Hepatocyte (in vitro differentiated cells): ENCODE measurements around the gene NR2F1-AS1. TPM values are rescaled to one million over a fixed set of nuclear protein-coding genes. Genes with fewer than 3 reads are reported as not detected.

Experiments used
- DNase-seq: peaks from one replicate; pipeline ENCODE4 v3.0.0-alpha.2; 2016; ENCODE audit warnings: low spot score
- H2AFZ ChIP-seq: fragments of 200-600 bp; sonication (generic); 2 replicates; pipeline ENCODE4 v1.6.0; 2016; ENCODE audit warnings: antibody characterized with exemption, mild to moderate bottlenecking
- H3K27ac ChIP-seq: fragments of 200-600 bp; sonication (generic); 2 replicates; pipeline ENCODE4 v1.5.1; 2016; ENCODE audit warnings: mild to moderate bottlenecking
- H3K27me3 ChIP-seq: fragments of 200-600 bp; sonication (generic); 2 replicates; pipeline ENCODE4 v1.6.1; 2016
- H3K36me3 ChIP-seq: fragments of 200-600 bp; sonication (generic); replicated peaks from 2 replicates; pipeline ENCODE4 v1.5.1; 2016; ENCODE audit warnings: low read depth; ENCODE audit not compliant: insufficient read depth
- H3K4me1 ChIP-seq: fragments of 200-600 bp; sonication (generic); 2 replicates; pipeline ENCODE4 v1.5.1; 2016; ENCODE audit warnings: mild to moderate bottlenecking, moderate library complexity; ENCODE audit not compliant: insufficient read depth
- H3K4me2 ChIP-seq: fragments of 200-600 bp; sonication (generic); 2 replicates; pipeline ENCODE4 v1.6.0; 2016
- H3K4me3 ChIP-seq: fragments of 200-600 bp; sonication (generic); 2 replicates; pipeline ENCODE4 v1.5.1; 2016; ENCODE audit warnings: mild to moderate bottlenecking
- H3K79me2 ChIP-seq: fragments of 200-600 bp; sonication (generic); 2 replicates; pipeline ENCODE4 v1.6.0; 2017; ENCODE audit warnings: mild to moderate bottlenecking
- H3K9me2 ChIP-seq: fragments of 200-600 bp; sonication (generic); replicated peaks from 2 replicates; pipeline ENCODE4 v1.6.0; 2017; ENCODE audit warnings: mild to moderate bottlenecking; ENCODE audit not compliant: insufficient read depth
- H3K9me3 ChIP-seq: fragments of 200-600 bp; sonication (generic); 2 replicates; pipeline ENCODE4 v1.5.1; 2016; ENCODE audit warnings: low read depth, mild to moderate bottlenecking
- H4K20me1 ChIP-seq: fragments of 200-600 bp; sonication (generic); 2 replicates; pipeline ENCODE4 v1.6.0; 2016; ENCODE audit warnings: mild to moderate bottlenecking; ENCODE audit not compliant: insufficient read depth, poor library complexity, severe bottlenecking
- CTCF ChIP-seq: fragments of 200-600 bp; sonication (generic); IDR thresholded peaks from 2 replicates; pipeline ENCODE4 v1.5.1; 2016; ENCODE audit warnings: antibody characterized with exemption, mild to moderate bottlenecking; ENCODE audit not compliant: poor library complexity
- EZH2 ChIP-seq: fragments of 200-600 bp; sonication (generic); IDR thresholded peaks from 2 replicates; pipeline ENCODE4 v1.6.1; 2016; ENCODE audit warnings: antibody characterized with exemption, mild to moderate bottlenecking, borderline replicate concordance
- EZH2phosphoT487 ChIP-seq: fragments of 200-600 bp; sonication (generic); IDR thresholded peaks from one replicate; pipeline ENCODE4 v1.6.1; 2018; ENCODE audit warnings: antibody characterized with exemption, mild to moderate bottlenecking, low read depth, moderate library complexity; ENCODE audit not compliant: unreplicated experiment, severe bottlenecking
- WGBS: methylation state at CpG from one replicate; pipeline ENCODE4 v1.1.6; 2016; ENCODE audit warnings: low lambda C conversion rate; ENCODE audit errors: missing lambda C conversion rate; 5-methylcytosine and 5-hydroxymethylcytosine counted together
- polyA plus RNA-seq: library from polyadenylated mRNA; unstranded; fragments of >200 nt; fragmentation: Nextera tagmentation; extraction: Ambion mirVana; gene quantifications from 2 replicates; pipeline ENCODE4 v1.2.1, GENCODE V29; 2016
- total RNA-seq: library from RNA; depleted of rRNA; stranded (reverse); fragments of >200 nt; gene quantifications from 2 replicates; pipeline ENCODE4 v1.2.3, GENCODE V29; 2014

The NR2F1-AS1 gene
- total and polyA plus RNA-seq, 2 experiments from 2014 or later: 8.4 to 8.6 TPM

GRCh38 chr5:93404246-93404645 lies 176.8 kb downstream of the NR2F1-AS1 start:
- TF ChIP-seq EZH2phosphoT487: no peak
- TF ChIP-seq EZH2: no peak
- no peak for TF ChIP-seq CTCF
- no peak for DNase-seq
- Histone ChIP-seq H3K79me2 (no peaks in the 10 kb centered on the region), H3K9me2 (no peaks in the 10 kb centered on the region), H2AFZ (no peak overlapping the region), H3K27me3 (no peaks in the 10 kb centered on the region), H3K9me3 (no peaks in the 10 kb centered on the region), H3K4me2 (no peak overlapping the region), H3K4me1 (peaks cover 24% of the 10 kb centered on the region), H3K4me3 (no peak overlapping the region), H3K36me3 (no peaks in the 10 kb centered on the region), H4K20me1 (no peaks in the 10 kb centered on the region), H3K27ac (no peak overlapping the region)
- 56% methylated on average over 1 of the region's 1 CpG for WGBS

GRCh38 chr5:93403141-93403928 lies 177.7 kb downstream of the NR2F1-AS1 start:
- Histone ChIP-seq H3K4me1 (peaks cover 15% of the 10 kb centered on the region), H3K9me2 (no peaks in the 10 kb centered on the region), H3K79me2 (no peaks in the 10 kb centered on the region), H3K4me3 (no peak overlapping the region), H3K4me2 (no peak overlapping the region), H4K20me1 (no peaks in the 10 kb centered on the region), H2AFZ (no peak overlapping the region), H3K27ac (no peak overlapping the region), H3K9me3 (no peaks in the 10 kb centered on the region), H3K27me3 (no peaks in the 10 kb centered on the region), H3K36me3 (no peaks in the 10 kb centered on the region)
- DNase-seq: no peak
- 77% methylated on average over 2 of the region's 2 CpGs for WGBS
- TF ChIP-seq EZH2 (no peak), EZH2phosphoT487 (no peak), CTCF (no peak)

- Histone ChIP-seq H3K27me3 (no peaks in the 10 kb centered on the region), H2AFZ (no peak overlapping the region), H3K4me3 (no peak overlapping the region), H3K4me2 (peak overlapping the region; percentile 17), H3K36me3 (no peaks in the 10 kb centered on the region), H3K27ac (no peak overlapping the region), H3K79me2 (no peaks in the 10 kb centered on the region), H4K20me1 (no peaks in the 10 kb centered on the region), H3K9me3 (no peaks in the 10 kb centered on the region), H3K4me1 (peaks cover 7% of the 10 kb centered on the region), H3K9me2 (no peaks in the 10 kb centered on the region)
- TF ChIP-seq CTCF (no peak), EZH2phosphoT487 (no peak), EZH2 (no peak)
- WGBS: 77% methylated on average over 4 of the region's 4 CpGs
- no peak for DNase-seq
Measured at GRCh38 chr5:93402451-93402850, 178.6 kb downstream of the NR2F1-AS1 start.
